SIG-M5 (cell line): ENCODE results near the gene PPY.
"Not testable (repeated sequence)": the region's sequence is repeated elsewhere in the genome, so short reads cannot be mapped to it uniquely, and the experiment has no call there.

ENCODE experiments used
- DNase-seq: peaks from one replicate; lab custom pipeline; 2025; lab: John Stamatoyannopoulos, UW

The PPY gene

DNA sequence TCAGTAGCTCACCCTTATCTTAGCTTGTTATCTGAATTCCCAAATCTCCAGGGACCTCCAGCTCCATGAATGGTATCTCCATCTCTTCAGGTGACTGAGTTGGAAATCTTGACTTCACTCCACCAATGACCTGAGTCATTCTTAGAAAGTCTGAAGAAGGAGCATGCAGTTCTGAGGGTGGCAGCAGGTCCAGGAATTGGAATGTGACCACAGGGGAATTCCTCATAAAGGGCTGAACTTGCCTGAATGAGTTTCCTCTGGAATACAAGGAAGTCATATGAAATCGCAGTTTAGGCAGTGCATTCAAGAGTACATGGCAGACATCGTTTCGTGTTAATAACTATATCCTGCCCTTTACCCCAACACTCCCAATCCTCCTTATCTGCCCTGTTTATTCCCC lies 24.0 kb upstream of the PPY start:
- no peak for DNase-seq

DNA sequence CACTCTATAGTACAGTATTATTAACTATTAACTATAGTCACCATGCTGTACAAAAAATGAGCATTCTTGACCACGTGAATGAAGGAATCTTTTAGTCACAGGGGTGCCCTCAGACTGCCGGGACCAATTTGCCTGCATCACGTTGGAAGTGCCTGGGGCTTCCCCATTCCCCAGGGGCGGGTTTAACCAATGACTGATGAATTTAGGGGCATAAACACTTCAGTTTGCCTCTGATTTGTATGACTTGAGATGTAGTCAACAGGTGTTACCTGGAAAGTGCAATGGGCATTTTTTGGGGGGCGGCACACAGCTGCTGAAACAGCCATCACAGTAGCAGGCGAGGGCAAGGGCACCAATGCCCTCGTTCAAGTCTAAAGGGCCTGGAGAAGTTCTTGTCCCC lies 20.2 kb upstream of the PPY start:
- no peak for DNase-seq

- no peak for DNase-seq
Observed at GRCh38 chr17:43961954-43962353, 19.7 kb upstream of the PPY start.

DNA sequence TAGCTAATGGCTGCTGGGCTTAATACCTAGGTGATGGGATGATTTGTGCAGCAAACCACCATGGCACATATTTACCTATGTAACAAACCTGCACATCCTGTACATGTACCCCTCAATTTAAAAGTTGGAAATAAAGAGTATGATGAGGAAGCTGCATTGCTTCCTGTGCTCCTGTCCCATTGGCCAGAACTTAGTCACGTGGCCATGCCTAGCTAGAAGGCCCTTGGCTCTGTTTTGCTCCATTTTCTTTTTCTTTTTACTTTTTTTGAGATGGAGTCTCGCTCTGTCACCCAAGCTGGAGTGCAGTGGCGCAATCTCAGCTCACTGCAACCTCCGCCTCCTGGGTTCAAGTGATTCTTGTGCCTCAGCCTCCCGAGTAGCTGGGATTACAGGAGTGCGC lies 19.0 kb upstream of the PPY start:
- DNase-seq: not testable (repeated sequence)

DNA sequence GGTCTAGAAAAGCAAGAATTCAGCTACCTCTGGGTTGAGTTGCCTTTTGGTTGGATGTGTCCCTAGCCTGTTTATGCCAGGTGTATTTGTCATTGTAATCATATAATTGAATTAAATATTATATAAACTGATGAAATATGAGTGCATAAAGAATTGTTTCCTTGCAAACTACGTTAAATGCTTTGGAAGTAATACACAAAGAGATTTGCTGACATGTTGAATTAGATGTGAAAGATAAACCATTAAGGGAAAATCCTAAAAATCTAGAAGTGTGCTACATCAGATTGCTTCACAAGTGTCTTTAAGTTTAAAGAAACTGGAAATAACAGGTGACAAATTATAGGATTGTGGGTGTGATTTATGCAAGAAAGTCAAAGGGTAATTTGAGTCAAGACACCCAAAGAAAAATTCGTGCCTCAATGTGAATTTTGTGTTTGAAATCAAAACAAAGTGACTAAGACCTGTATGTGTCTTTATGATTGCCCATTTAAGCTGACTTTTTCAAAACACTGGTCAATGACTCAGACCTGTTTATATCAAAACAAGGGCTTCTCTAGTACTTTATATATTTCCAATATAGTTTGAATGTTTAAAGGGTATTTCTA lies 16.6 kb upstream of the PPY start:
- DNase-seq: no peak

GRCh38 chr17:43956222-43956621 lies 13.9 kb upstream of the PPY start:
- no peak for DNase-seq

- no peak for DNase-seq
Observed at GRCh38 chr17:43953746-43954145, 11.5 kb upstream of the PPY start, which contains the start of gene PYY. Gene PYY, minus strand, starts transcription at chr17:43953940. Its CDS starts 457 bp downstream, at chr17:43953483.

DNA sequence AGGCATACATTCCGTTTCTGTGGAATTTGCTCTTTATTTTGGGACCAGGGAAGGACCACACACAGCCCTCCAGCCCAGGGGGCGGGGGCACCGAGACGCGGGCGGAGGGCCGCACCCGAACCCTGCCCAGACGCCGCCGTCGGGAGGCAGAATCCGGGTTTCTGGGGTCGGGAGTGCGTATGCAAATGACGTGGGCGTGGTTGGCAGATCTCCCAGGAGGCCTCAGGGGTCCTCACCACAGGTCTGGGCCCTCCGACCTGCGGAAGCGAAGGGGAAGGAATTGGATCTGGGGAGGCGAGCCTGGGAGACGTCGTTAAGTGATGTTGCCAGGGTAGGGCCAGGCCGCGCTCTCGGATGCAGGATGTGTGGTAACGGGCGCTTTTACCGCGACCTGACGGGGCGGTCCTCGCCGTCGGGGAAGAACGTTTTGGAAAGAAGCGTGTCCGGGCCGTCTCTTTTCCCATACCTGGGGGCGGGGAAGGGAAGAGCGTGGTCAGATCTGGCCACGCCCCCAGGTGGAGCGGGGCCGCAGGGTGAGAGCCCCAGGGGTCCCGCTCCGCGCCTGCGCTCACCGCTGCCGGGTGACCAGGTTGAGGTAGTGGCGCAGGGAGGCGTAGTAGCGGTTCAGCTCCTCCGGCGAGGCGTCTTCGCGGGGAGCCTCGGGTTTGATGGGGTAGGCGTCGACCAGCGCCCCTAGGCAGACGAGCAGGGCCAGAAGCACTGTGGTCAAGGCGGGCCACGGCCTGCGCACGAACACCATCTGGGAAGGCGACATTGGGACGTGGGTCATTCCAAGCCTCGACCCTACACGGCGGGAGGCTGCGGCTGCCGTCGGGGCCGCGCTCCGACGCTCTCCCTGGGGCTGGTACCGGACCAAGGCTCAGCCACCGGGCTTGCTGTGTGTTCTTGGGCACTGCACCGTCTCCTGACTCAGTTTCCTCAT lies 10.7 kb upstream of the PPY start:
- no peak for DNase-seq

DNA sequence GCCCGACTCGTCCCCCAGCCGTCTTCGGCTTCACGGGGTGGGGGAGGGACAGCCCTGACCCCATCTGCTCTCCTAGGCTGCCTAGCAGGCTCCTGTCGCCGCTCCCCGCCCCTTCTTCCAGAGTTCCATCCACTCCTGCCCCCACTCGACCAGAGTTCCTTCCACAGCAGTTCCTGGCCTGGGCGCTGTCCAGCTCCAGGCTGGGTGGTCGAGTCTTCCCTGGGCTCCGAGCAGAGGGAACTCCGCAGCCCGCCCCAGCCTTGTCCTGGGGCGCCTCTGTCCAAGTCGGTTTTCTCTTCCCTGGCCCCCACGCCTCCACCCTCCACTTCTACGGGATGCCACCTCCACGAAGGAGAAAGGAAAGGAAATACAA lies 10.1 kb upstream of the PPY start:
- DNase-seq: no peak

- DNase-seq: no peak
Observed at GRCh38 chr17:43951750-43952149, 9.5 kb upstream of the PPY start.

DNA sequence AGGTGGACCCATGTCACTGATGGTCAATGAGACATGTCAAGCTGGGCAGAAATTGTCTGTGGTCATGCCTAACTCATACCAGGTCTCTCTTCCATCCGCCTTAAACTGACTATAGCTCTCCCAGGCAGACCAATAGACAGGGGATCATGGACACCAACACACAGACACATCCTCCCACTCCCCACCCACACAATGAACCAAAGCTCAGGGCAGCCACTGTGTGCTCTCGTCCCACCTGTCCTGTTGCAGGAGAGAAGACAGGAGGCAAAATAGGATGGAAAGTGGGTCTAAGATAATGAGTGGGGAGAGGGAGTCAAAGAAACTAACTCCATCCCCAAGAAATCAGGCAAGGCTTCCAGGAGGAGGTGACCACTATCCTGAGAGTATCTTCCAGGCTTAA lies 8.3 kb upstream of the PPY start:
- DNase-seq: no peak

GRCh38 chr17:43949781-43950180 lies 7.5 kb upstream of the PPY start:
- no peak for DNase-seq

GRCh38 chr17:43946781-43947180 lies 4.5 kb upstream of the PPY start:
- DNase-seq: no peak

DNA sequence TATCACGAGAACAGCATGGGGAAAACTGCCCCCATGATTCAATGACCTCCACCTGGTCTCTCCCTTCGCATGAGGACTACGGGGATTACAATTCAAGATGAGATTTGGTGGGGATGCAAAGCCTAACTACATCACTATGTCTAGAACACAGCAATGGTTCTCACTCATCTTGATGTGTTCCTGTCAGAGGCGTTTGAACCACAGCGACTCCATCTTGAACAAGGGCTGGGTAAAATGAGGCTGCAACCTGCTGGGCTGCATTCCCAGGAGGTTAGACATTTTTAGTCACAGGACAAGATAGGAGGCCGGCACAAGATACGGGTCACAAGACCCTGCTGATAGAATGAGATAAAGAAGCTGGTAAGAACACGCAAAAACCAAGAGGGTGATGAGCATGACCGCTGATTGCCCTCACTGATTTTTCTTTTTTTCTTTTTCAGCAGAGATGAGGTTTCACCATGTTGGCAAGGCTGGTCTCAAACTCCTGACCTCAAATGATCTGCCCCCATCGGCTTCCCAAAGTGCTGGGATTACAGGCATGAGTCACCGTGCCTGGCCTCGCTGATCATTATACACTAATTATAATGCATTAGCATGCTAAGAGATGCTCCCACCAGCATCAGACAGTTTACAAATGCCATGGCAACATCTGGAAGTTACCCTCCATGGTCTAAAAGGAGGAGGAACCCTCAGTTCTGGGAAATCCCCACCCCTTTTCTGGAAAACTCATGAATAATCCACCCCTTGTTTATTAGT lies 3.0 kb upstream of the PPY start:
- DNase-seq: no peak

DNA sequence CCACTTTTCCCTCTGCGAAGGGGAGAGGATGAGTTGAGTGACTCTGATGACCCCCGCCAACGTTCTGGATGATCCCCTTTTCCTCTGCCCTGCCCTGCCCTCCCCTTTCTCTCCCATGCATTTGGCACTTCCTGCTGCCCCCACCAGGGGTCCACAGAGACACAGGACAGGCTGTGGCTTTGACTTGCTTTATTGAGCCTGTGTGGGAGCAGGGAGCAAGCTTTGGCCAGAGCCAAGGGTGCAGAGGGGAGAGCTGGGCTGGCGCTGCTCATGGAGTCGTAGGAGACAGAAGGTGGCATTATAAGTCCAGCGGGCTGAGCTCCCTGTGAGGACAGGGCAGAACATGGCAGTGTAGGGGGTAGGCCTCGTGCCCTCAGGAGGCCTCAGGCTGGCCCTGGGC lies 1.6 kb downstream of the PPY start:
- DNase-seq: no peak

DNA sequence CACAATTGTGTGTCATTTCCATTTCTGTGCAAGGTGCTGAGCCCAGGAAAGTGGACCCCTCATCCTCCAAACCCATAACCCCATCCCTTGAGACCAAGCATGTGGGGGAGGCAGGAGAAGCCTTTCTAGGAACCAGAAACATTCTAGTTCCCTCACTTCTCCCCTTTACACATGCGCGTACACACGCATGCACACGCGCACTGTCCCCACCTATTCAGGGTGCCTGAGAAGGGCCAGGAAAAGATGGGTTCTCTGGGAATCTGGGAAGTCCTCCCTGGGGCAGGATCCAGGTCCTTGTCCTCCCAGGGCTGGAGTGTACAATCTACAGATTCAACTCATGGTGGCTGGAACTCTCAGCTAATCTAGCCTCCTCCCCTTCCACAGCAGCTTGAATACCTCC lies 2.4 kb downstream of the PPY start:
- DNase-seq: no peak

DNA sequence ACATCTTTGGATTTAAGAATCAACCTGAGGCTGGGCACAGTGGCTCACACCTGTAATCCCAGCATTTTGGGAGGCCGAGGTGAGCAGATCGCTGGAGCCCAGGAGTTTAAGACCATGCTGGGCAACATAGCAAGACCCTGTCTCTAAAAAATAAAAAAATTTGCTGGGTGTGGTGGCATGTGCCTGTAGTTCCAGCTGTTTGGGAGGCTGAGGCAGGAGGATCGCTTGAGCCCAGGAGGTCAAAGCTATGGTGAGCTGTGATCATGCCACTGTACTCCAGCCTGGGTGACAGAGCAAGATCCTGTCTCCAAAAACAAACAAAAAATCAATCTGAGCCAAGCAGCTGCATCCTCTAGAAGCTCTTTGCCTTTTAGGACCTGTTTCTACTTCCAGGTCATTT lies 2.8 kb downstream of the PPY start:
- not testable (repeated sequence) for DNase-seq

DNA sequence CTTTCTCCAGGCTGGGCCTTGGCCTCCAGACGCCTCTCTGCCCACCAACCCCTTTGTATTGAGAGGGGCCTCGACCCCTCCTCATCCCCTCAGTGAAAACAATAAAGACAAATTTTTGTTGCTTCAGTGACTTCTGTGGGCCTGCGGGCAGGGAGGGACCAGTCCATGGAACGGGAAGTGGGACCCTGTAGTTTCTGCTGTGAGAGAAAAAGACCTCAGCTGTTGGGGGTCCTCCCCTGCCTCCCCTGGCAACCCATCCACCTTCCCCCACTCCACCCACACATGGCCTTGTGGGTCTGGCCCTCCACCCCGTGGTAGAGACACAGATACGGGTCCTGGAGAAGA lies 3.5 kb downstream of the PPY start:
- DNase-seq: no peak

- no peak for DNase-seq
Observed at GRCh38 chr17:43936434-43936833, 5.8 kb downstream of the PPY start.

DNA sequence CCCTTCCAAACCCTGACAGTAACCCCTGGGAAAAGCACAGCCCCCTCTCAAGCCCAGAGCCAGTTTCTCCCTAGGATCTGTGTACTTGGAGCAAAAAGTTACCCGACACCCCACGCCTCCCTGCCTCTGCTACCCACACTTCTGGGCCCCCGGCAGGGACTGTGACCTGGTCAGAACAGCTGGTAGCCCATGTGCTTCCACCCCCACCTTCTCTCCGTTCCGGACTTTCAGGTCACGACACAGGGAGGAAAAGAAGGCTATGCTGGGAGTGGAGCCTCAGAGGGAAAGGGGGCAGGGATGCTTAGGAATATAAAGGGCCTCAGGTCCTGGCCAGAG lies 6.4 kb downstream of the PPY start:
- DNase-seq: no peak

- DNase-seq: no peak
Observed at GRCh38 chr17:43935204-43935925, 6.9 kb downstream of the PPY start.

GRCh38 chr17:43932923-43933322 lies 9.4 kb downstream of the PPY start:
- DNase-seq: no peak
